ENCODE data around the gene MYO18B.

The MYO18B gene

DNA sequence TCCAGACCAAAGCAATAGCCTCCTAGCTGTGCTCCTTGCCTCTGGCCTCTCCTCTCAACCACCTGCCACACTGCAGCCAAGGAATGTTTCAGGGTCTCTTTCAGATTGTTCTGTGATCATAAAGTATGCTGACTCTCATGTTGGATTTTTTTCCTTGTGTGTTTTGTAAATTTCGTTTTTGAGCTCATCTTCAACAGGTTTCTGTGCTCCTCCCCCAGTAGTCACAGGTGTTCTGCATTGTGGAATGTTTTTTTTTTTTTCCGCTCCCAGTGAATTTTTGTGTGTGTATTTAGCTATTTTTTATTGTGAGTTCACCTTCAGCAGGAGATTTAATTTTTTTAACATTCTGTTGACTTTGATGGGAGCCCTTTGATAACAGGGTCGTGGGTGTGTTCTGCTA lies 153.7 kb downstream of the MYO18B start:
- Histone ChIP-seq H3K27me3 (ENCODE audit: low read length) (no peaks in the 10 kb centered on the region), H3F3A (ENCODE audit: insufficient read depth) (no peaks in the 10 kb centered on the region), H2AFZ (ENCODE audit: low read depth, low read length, severe bottlenecking) (no peak overlapping the region), H3K4me2 (ENCODE audit: low read depth, low read length, poor library complexity, severe bottlenecking) (no peak overlapping the region), H3K9me3 (ENCODE audit: insufficient read depth, low read length) (no peaks in the 10 kb centered on the region), H3K36me3 (ENCODE audit: low read length) (no peaks in the 10 kb centered on the region), H4K20me1 (ENCODE audit: low read depth, low read length) (no peaks in the 10 kb centered on the region), H3K9ac (ENCODE audit: low read length) (no peak overlapping the region), H3K27ac (ENCODE audit: low read depth, low read length) (no peak overlapping the region), H3K4me3 (ENCODE audit: insufficient read depth, low read length, poor library complexity, severe bottlenecking) (no peak overlapping the region), H3K79me2 (ENCODE audit: insufficient read depth, low read length) (no peaks in the 10 kb centered on the region), H3K9me2 (replicated peaks; ENCODE audit: insufficient read depth, low read length) (no peaks in the 10 kb centered on the region)
- TF ChIP-seq EZH2phosphoT487 (conservative IDR thresholded peaks at IDR 0.05; ENCODE audit: low read length): no peak
- TF ChIP-seq, protein P1, sequence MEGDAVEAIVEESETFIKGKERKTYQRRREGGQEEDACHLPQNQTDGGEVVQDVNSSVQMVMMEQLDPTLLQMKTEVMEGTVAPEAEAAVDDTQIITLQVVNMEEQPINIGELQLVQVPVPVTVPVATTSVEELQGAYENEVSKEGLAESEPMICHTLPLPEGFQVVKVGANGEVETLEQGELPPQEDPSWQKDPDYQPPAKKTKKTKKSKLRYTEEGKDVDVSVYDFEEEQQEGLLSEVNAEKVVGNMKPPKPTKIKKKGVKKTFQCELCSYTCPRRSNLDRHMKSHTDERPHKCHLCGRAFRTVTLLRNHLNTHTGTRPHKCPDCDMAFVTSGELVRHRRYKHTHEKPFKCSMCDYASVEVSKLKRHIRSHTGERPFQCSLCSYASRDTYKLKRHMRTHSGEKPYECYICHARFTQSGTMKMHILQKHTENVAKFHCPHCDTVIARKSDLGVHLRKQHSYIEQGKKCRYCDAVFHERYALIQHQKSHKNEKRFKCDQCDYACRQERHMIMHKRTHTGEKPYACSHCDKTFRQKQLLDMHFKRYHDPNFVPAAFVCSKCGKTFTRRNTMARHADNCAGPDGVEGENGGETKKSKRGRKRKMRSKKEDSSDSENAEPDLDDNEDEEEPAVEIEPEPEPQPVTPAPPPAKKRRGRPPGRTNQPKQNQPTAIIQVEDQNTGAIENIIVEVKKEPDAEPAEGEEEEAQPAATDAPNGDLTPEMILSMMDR (IDR thresholded peaks at IDR 0.05; ENCODE audit: insufficient read depth, low read length, poor library complexity, severe bottlenecking): no peak

DNA sequence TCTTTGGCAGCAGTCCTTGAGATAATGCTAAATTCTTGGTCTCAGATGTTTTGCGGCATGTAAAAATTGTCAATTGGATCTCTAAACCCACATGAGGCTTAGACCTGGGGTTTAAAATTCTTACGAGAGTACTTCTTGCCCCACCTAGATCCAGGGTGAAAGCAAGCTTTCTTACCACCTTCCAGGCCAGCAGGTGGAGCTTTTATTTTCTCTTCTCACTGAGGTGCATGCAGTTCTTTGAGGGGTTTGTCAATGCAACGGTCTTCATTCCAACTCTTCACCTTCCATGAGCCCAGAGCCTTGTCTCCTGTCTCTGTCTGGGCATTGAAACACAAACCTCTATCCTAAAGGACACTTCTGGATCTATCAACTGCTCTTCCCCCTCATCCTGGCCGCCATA lies 154.1 kb downstream of the MYO18B start:
- H3F3A ChIP-seq (ENCODE audit: insufficient read depth): no peaks in the 10 kb centered on the region
- H3K27me3 ChIP-seq (ENCODE audit: low read length): no peaks in the 10 kb centered on the region

DNA sequence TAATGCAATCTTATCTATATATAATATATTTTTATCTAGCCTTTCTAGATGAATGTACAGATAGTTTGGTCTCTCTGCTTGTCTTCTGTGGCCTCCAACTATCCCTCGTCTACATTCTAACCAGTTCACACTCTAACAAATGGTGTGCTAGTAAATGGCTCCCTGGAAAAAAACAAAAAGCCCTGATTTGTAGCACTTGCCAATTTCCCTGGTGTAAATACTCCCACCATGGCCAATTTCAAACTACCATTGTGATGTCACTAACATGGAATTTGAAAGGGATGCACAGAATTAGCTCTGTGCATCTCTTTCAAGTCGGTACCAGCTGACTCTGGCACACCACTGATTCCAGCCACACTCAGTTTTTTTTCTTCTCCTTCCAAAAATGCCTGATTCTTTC lies 154.6 kb downstream of the MYO18B start:
- TF ChIP-seq EZH2phosphoT487 (conservative IDR thresholded peaks at IDR 0.05; ENCODE audit: low read length): no peak
- TF ChIP-seq, protein P1 (IDR thresholded peaks at IDR 0.05; ENCODE audit: insufficient read depth, low read length, poor library complexity, severe bottlenecking): no peak
- no peak overlapping the region for H3K9ac ChIP-seq (ENCODE audit: low read length)

More for the DNA sequence above, 154.1 kb downstream of the MYO18B start:
- Histone ChIP-seq H2AFZ (ENCODE audit: low read depth, low read length, severe bottlenecking) (no peak overlapping the region), H3K4me3 (ENCODE audit: insufficient read depth, low read length, poor library complexity, severe bottlenecking) (no peak overlapping the region), H3K9me2 (replicated peaks; ENCODE audit: insufficient read depth, low read length) (no peaks in the 10 kb centered on the region), H3K36me3 (ENCODE audit: low read length) (no peaks in the 10 kb centered on the region), H3K4me2 (ENCODE audit: low read depth, low read length, poor library complexity, severe bottlenecking) (no peak overlapping the region), H4K20me1 (ENCODE audit: low read depth, low read length) (no peaks in the 10 kb centered on the region), H3K9me3 (ENCODE audit: insufficient read depth, low read length) (no peaks in the 10 kb centered on the region), H3K79me2 (ENCODE audit: insufficient read depth, low read length) (no peaks in the 10 kb centered on the region), H3K27ac (ENCODE audit: low read depth, low read length) (no peak overlapping the region), H3K9ac (ENCODE audit: low read length) (no peak overlapping the region)
- TF ChIP-seq EZH2phosphoT487 (conservative IDR thresholded peaks at IDR 0.05; ENCODE audit: low read length): no peak
- TF ChIP-seq, protein P1 (IDR thresholded peaks at IDR 0.05; ENCODE audit: insufficient read depth, low read length, poor library complexity, severe bottlenecking): no peak

More for the DNA sequence above, 154.6 kb downstream of the MYO18B start:
- H3K4me2 ChIP-seq (ENCODE audit: low read depth, low read length, poor library complexity, severe bottlenecking): no peak overlapping the region
- H3K79me2 ChIP-seq (ENCODE audit: insufficient read depth, low read length): no peaks in the 10 kb centered on the region
- no peak overlapping the region for H3K4me3 ChIP-seq (ENCODE audit: insufficient read depth, low read length, poor library complexity, severe bottlenecking)
- H2AFZ ChIP-seq (ENCODE audit: low read depth, low read length, severe bottlenecking): no peak overlapping the region
- no peaks in the 10 kb centered on the region for H4K20me1 ChIP-seq (ENCODE audit: low read depth, low read length)
- no peaks in the 10 kb centered on the region for H3K9me3 ChIP-seq (ENCODE audit: insufficient read depth, low read length)
- H3K9me2 ChIP-seq (replicated peaks; ENCODE audit: insufficient read depth, low read length): no peaks in the 10 kb centered on the region
- H3F3A ChIP-seq (ENCODE audit: insufficient read depth): no peaks in the 10 kb centered on the region
- H3K36me3 ChIP-seq (ENCODE audit: low read length): no peaks in the 10 kb centered on the region
- H3K27me3 ChIP-seq (ENCODE audit: low read length): no peaks in the 10 kb centered on the region
- H3K27ac ChIP-seq (ENCODE audit: low read depth, low read length): no peak overlapping the region

Data from SU-DHL-6 (cell line).